Neural progenitor cell (in vitro differentiated cells): ENCODE data around the gene SLC7A10. TPM values are rescaled to one million over a fixed set of nuclear protein-coding genes. Genes with fewer than 3 reads are reported as not detected.

Experiments used
- DNase-seq: peaks from one replicate; pipeline ENCODE4 v3.0.0-alpha.2; 2016; ENCODE audit warnings: low spot score
- H2AFZ ChIP-seq: fragments of 200-600 bp; sonication (generic); replicated peaks from 2 replicates; pipeline ENCODE4 v1.6.1; 2016; ENCODE audit warnings: antibody characterized with exemption
- H3F3A ChIP-seq: fragments of 200-600 bp; sonication (generic); 2 replicates; pipeline ENCODE4 v1.6.1; 2016; ENCODE audit warnings: antibody characterized with exemption, low read depth
- H3K27ac ChIP-seq: fragments of 200-600 bp; sonication (generic); 2 replicates; pipeline ENCODE4 v1.5.1; 2016; ENCODE audit warnings: mild to moderate bottlenecking
- H3K27me3 ChIP-seq: fragments of 200-600 bp; sonication (generic); 2 replicates; pipeline ENCODE4 v1.6.1; 2016; ENCODE audit warnings: mild to moderate bottlenecking, moderate library complexity
- H3K36me3 ChIP-seq: fragments of 200-600 bp; sonication (generic); 2 replicates; pipeline ENCODE4 v1.5.1; 2016
- H3K4me1 ChIP-seq: fragments of 200-600 bp; sonication (generic); 2 replicates; pipeline ENCODE4 v1.6.1; 2016; ENCODE audit warnings: mixed run types
- H3K4me2 ChIP-seq: fragments of 200-600 bp; sonication (generic); 2 replicates; pipeline ENCODE4 v1.6.1; 2016
- H3K4me3 ChIP-seq: fragments of 200-600 bp; sonication (generic); 2 replicates; pipeline ENCODE4 v1.5.1; 2016
- H3K79me2 ChIP-seq: fragments of 200-600 bp; sonication (generic); 2 replicates; pipeline ENCODE4 v1.6.1; 2016; ENCODE audit warnings: low read depth
- H3K9ac ChIP-seq: fragments of 200-600 bp; sonication (generic); 2 replicates; pipeline ENCODE4 v1.6.1; 2016
- H3K9me3 ChIP-seq: fragments of 200-600 bp; sonication (generic); 2 replicates; pipeline ENCODE4 v1.5.1; 2016; ENCODE audit warnings: low read depth
- H4K20me1 ChIP-seq: fragments of 200-600 bp; sonication (generic); 2 replicates; pipeline ENCODE4 v1.6.1; 2016; ENCODE audit warnings: low read depth
- H3K27ac Mint-ChIP-seq: 3 replicates; pipeline ENCODE4 v1.8.0; 2021; ENCODE audit warnings: mixed read lengths
- H3K27me3 Mint-ChIP-seq: 2 replicates; pipeline ENCODE4 v1.8.0; 2022; ENCODE audit warnings: low read depth, mild to moderate bottlenecking, inconsistent platforms, moderate library complexity, mixed read lengths; ENCODE audit not compliant: insufficient read depth
- H3K36me3 Mint-ChIP-seq: 3 replicates; pipeline ENCODE4 v1.8.0; 2021; ENCODE audit warnings: mixed read lengths
- H3K4me1 Mint-ChIP-seq: 3 replicates; pipeline ENCODE4 v1.8.0; 2021; ENCODE audit warnings: mixed read lengths
- H3K4me3 Mint-ChIP-seq: 3 replicates; pipeline ENCODE4 v1.8.0; 2021; ENCODE audit warnings: mild to moderate bottlenecking, moderate library complexity, mixed read lengths
- H3K9me3 Mint-ChIP-seq: 3 replicates; pipeline ENCODE4 v1.8.0; 2020; ENCODE audit warnings: mixed read lengths
- CTCF ChIP-seq: fragments of 200-600 bp; sonication (generic); IDR thresholded peaks from 2 replicates; pipeline ENCODE4 v1.5.1; 2017; ENCODE audit warnings: antibody characterized with exemption, mild to moderate bottlenecking
- EZH2 ChIP-seq: fragments of 200-600 bp; sonication (generic); IDR thresholded peaks from 2 replicates; pipeline ENCODE4 v1.6.1; 2017; ENCODE audit warnings: antibody characterized with exemption, mild to moderate bottlenecking, moderate library complexity
- EZH2phosphoT487 ChIP-seq: fragments of 200-600 bp; sonication (generic); IDR thresholded peaks from 2 replicates; pipeline ENCODE4 v1.6.1; 2017; ENCODE audit warnings: antibody characterized with exemption
- total RNA-seq: library from RNA; depleted of rRNA; stranded (reverse); fragments of >200 nt; gene quantifications from 2 replicates; pipeline ENCODE4 v1.2.3, GENCODE V29; 2015; ENCODE audit warnings: low replicate concordance

SLC7A10 gene
- total RNA-seq, 1 donor from 2014 or later, result 0.79 TPM

- Histone ChIP-seq H3K9ac (peak overlapping the region; percentile 76), H3K4me2 (peak overlapping the region; percentile 90), H4K20me1 (no peaks in the 10 kb centered on the region), H2AFZ (peak overlapping the region; percentile 85), H3F3A (peaks cover 20% of the 10 kb centered on the region), H3K36me3 (no peaks in the 10 kb centered on the region), H3K9me3 (no peaks in the 10 kb centered on the region), H3K27ac (peak overlapping the region; percentile 5), H3K79me2 (peaks cover 9% of the 10 kb centered on the region), H3K27me3 (peaks cover 18% of the 10 kb centered on the region), H3K4me3 (peak overlapping the region; percentile 76), H3K4me1 (peaks cover 14% of the 10 kb centered on the region)
- TF ChIP-seq EZH2phosphoT487 (no peak), EZH2 (no peak), CTCF (peak; percentile 24)
- peaks cover 40% of the 10 kb centered on the region for H3K4me1 Mint-ChIP-seq
- peak overlapping the region; percentile 88 for H3K4me3 Mint-ChIP-seq
- H3K27ac Mint-ChIP-seq, result peak overlapping the region; percentile 100
- H3K9me3 Mint-ChIP-seq, result peaks cover 4% of the 10 kb centered on the region
- peaks cover 15% of the 10 kb centered on the region for H3K27me3 Mint-ChIP-seq
- DNase-seq, result peak; percentile 98
- H3K36me3 Mint-ChIP-seq, result peaks cover 3% of the 10 kb centered on the region
These were observed 48.8 kb downstream of the SLC7A10 start for GRCh38 chr19:33176670-33177416.

- DNase-seq, result peak; percentile 58
- Histone ChIP-seq H3K27ac (peak overlapping the region; percentile 5), H3K9me3 (no peaks in the 10 kb centered on the region), H3K4me1 (peaks cover 14% of the 10 kb centered on the region), H3K27me3 (peaks cover 18% of the 10 kb centered on the region), H4K20me1 (no peaks in the 10 kb centered on the region), H3K9ac (peak overlapping the region; percentile 76), H2AFZ (peak overlapping the region; percentile 85), H3F3A (peaks cover 20% of the 10 kb centered on the region), H3K36me3 (no peaks in the 10 kb centered on the region), H3K79me2 (peaks cover 9% of the 10 kb centered on the region), H3K4me2 (peak overlapping the region; percentile 90), H3K4me3 (peak overlapping the region; percentile 76)
- peak overlapping the region; percentile 87 for H3K27ac Mint-ChIP-seq
- TF ChIP-seq EZH2phosphoT487 (no peak), CTCF (no peak), EZH2 (no peak)
- H3K4me1 Mint-ChIP-seq, result peaks cover 40% of the 10 kb centered on the region
- peaks cover 13% of the 10 kb centered on the region for H3K27me3 Mint-ChIP-seq
- H3K9me3 Mint-ChIP-seq, result peaks cover 4% of the 10 kb centered on the region
- H3K36me3 Mint-ChIP-seq, result peaks cover 3% of the 10 kb centered on the region
- H3K4me3 Mint-ChIP-seq, result peak overlapping the region; percentile 88
These were observed 49.6 kb downstream of the SLC7A10 start for GRCh38 chr19:33175886-33176669.

- H3K79me2 ChIP-seq, result peaks cover 9% of the 10 kb centered on the region
- H4K20me1 ChIP-seq, result no peaks in the 10 kb centered on the region
- H3K9ac ChIP-seq, result no peak overlapping the region
- no peaks in the 10 kb centered on the region for H3K9me3 ChIP-seq
- H3K27me3 ChIP-seq, result peaks cover 18% of the 10 kb centered on the region
- peaks cover 4% of the 10 kb centered on the region for H3K9me3 Mint-ChIP-seq
- peaks cover 40% of the 10 kb centered on the region for H3K4me1 Mint-ChIP-seq
- H3K27ac Mint-ChIP-seq, result peak overlapping the region; percentile 66
- H3K4me3 Mint-ChIP-seq, result peak overlapping the region; percentile 88
- peak overlapping the region; percentile 76 for H3K4me3 ChIP-seq
- H3K4me2 ChIP-seq, result peak overlapping the region; percentile 90
- TF ChIP-seq EZH2 (no peak), EZH2phosphoT487 (no peak), CTCF (no peak)
- no peak overlapping the region for H3K27ac ChIP-seq
- H3K27me3 Mint-ChIP-seq, result peaks cover 13% of the 10 kb centered on the region
- H3K4me1 ChIP-seq, result peaks cover 14% of the 10 kb centered on the region
- H3K36me3 Mint-ChIP-seq, result peaks cover 3% of the 10 kb centered on the region
- H2AFZ ChIP-seq, result no peak overlapping the region
- peaks cover 20% of the 10 kb centered on the region for H3F3A ChIP-seq
- DNase-seq, result no peak
- H3K36me3 ChIP-seq, result no peaks in the 10 kb centered on the region
These were observed 50.4 kb downstream of the SLC7A10 start for GRCh38 chr19:33175156-33175782.
